Neural progenitor cell (in vitro differentiated cells): ENCODE results near the gene ZFAND3. TPM values are rescaled to one million over a fixed set of nuclear protein-coding genes. Genes with fewer than 3 reads are reported as not detected.
"Not testable (repeated sequence)": the region's sequence is repeated elsewhere in the genome, so short reads cannot be mapped to it uniquely, and the experiment has no call there.

Experiments used
- DNase-seq: peaks from one replicate; pipeline ENCODE4 v3.0.0-alpha.2; 2016; ENCODE audit warnings: low spot score
- H2AFZ ChIP-seq: fragments of 200-600 bp; sonication (generic); replicated peaks from 2 replicates; pipeline ENCODE4 v1.6.1; 2016; ENCODE audit warnings: antibody characterized with exemption
- H3F3A ChIP-seq: fragments of 200-600 bp; sonication (generic); 2 replicates; pipeline ENCODE4 v1.6.1; 2016; ENCODE audit warnings: antibody characterized with exemption, low read depth
- H3K27ac ChIP-seq: fragments of 200-600 bp; sonication (generic); 2 replicates; pipeline ENCODE4 v1.5.1; 2016; ENCODE audit warnings: mild to moderate bottlenecking
- H3K27me3 ChIP-seq: fragments of 200-600 bp; sonication (generic); 2 replicates; pipeline ENCODE4 v1.6.1; 2016; ENCODE audit warnings: mild to moderate bottlenecking, moderate library complexity
- H3K36me3 ChIP-seq: fragments of 200-600 bp; sonication (generic); 2 replicates; pipeline ENCODE4 v1.5.1; 2016
- H3K4me1 ChIP-seq: fragments of 200-600 bp; sonication (generic); 2 replicates; pipeline ENCODE4 v1.6.1; 2016; ENCODE audit warnings: mixed run types
- H3K4me2 ChIP-seq: fragments of 200-600 bp; sonication (generic); 2 replicates; pipeline ENCODE4 v1.6.1; 2016
- H3K4me3 ChIP-seq: fragments of 200-600 bp; sonication (generic); 2 replicates; pipeline ENCODE4 v1.5.1; 2016
- H3K79me2 ChIP-seq: fragments of 200-600 bp; sonication (generic); 2 replicates; pipeline ENCODE4 v1.6.1; 2016; ENCODE audit warnings: low read depth
- H3K9ac ChIP-seq: fragments of 200-600 bp; sonication (generic); 2 replicates; pipeline ENCODE4 v1.6.1; 2016
- H3K9me3 ChIP-seq: fragments of 200-600 bp; sonication (generic); 2 replicates; pipeline ENCODE4 v1.5.1; 2016; ENCODE audit warnings: low read depth
- H4K20me1 ChIP-seq: fragments of 200-600 bp; sonication (generic); 2 replicates; pipeline ENCODE4 v1.6.1; 2016; ENCODE audit warnings: low read depth
- H3K27ac Mint-ChIP-seq: 3 replicates; pipeline ENCODE4 v1.8.0; 2021; ENCODE audit warnings: mixed read lengths
- H3K27me3 Mint-ChIP-seq: 2 replicates; pipeline ENCODE4 v1.8.0; 2022; ENCODE audit warnings: low read depth, mild to moderate bottlenecking, inconsistent platforms, moderate library complexity, mixed read lengths; ENCODE audit not compliant: insufficient read depth
- H3K36me3 Mint-ChIP-seq: 3 replicates; pipeline ENCODE4 v1.8.0; 2021; ENCODE audit warnings: mixed read lengths
- H3K4me1 Mint-ChIP-seq: 3 replicates; pipeline ENCODE4 v1.8.0; 2021; ENCODE audit warnings: mixed read lengths
- H3K4me3 Mint-ChIP-seq: 3 replicates; pipeline ENCODE4 v1.8.0; 2021; ENCODE audit warnings: mild to moderate bottlenecking, moderate library complexity, mixed read lengths
- H3K9me3 Mint-ChIP-seq: 3 replicates; pipeline ENCODE4 v1.8.0; 2020; ENCODE audit warnings: mixed read lengths
- EZH2 ChIP-seq: fragments of 200-600 bp; sonication (generic); IDR thresholded peaks from 2 replicates; pipeline ENCODE4 v1.6.1; 2017; ENCODE audit warnings: antibody characterized with exemption, mild to moderate bottlenecking, moderate library complexity
- EZH2phosphoT487 ChIP-seq: fragments of 200-600 bp; sonication (generic); IDR thresholded peaks from 2 replicates; pipeline ENCODE4 v1.6.1; 2017; ENCODE audit warnings: antibody characterized with exemption
- total RNA-seq: library from RNA; depleted of rRNA; stranded (reverse); fragments of >200 nt; gene quantifications from 2 replicates; pipeline ENCODE4 v1.2.3, GENCODE V29; 2015; ENCODE audit warnings: low replicate concordance
- TF ChIP-seq, protein P1 (sequence below): fragments of 200-600 bp; sonication (generic); IDR thresholded peaks from 2 replicates; pipeline ENCODE4 v1.5.1; 2017; ENCODE audit warnings: antibody characterized with exemption, mild to moderate bottlenecking

The ZFAND3 gene
- total RNA-seq, 1 donor from 2014 or later: 24.3 TPM

DNA sequence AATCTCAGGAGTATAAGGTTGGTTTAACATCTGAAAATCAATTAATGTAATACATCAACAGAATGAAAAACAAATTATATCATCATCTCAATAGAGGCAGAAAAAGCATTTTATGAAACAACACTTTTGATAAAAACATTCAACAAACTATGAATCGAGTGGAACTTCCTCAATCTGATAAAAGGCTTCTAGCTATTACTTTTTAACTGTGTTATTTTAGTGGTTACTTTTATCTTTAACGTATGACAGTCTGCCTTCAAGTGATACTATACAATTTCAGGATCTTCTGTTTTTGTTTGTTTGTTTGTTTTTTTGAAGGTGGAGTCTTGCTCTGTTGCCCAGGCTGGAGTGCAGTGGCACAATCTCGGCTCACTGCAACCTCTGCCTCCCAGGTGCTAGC is 73.7 kb downstream of the ZFAND3 start:
- H3K4me1 Mint-ChIP-seq: no peaks in the 10 kb centered on the region
- H3K4me3 Mint-ChIP-seq: no peak overlapping the region
- Histone ChIP-seq H3K4me3 (no peak overlapping the region), H3K4me1 (peaks cover 3% of the 10 kb centered on the region), H3K27ac (no peak overlapping the region), H3K9ac (no peak overlapping the region), H3K36me3 (no peaks in the 10 kb centered on the region), H4K20me1 (peaks cover 69% of the 10 kb centered on the region), H3K27me3 (no peaks in the 10 kb centered on the region), H3K4me2 (no peak overlapping the region), H3K79me2 (peaks cover 96% of the 10 kb centered on the region), H3K9me3 (no peaks in the 10 kb centered on the region), H3F3A (peaks cover 6% of the 10 kb centered on the region), H2AFZ (no peak overlapping the region)
- TF ChIP-seq EZH2phosphoT487 (no peak), EZH2 (no peak)
- TF ChIP-seq, protein P1, sequence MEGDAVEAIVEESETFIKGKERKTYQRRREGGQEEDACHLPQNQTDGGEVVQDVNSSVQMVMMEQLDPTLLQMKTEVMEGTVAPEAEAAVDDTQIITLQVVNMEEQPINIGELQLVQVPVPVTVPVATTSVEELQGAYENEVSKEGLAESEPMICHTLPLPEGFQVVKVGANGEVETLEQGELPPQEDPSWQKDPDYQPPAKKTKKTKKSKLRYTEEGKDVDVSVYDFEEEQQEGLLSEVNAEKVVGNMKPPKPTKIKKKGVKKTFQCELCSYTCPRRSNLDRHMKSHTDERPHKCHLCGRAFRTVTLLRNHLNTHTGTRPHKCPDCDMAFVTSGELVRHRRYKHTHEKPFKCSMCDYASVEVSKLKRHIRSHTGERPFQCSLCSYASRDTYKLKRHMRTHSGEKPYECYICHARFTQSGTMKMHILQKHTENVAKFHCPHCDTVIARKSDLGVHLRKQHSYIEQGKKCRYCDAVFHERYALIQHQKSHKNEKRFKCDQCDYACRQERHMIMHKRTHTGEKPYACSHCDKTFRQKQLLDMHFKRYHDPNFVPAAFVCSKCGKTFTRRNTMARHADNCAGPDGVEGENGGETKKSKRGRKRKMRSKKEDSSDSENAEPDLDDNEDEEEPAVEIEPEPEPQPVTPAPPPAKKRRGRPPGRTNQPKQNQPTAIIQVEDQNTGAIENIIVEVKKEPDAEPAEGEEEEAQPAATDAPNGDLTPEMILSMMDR: no peak
- H3K36me3 Mint-ChIP-seq: peaks cover 16% of the 10 kb centered on the region
- DNase-seq: no peak
- H3K27ac Mint-ChIP-seq: no peak overlapping the region
- H3K9me3 Mint-ChIP-seq: peaks cover 12% of the 10 kb centered on the region
- no peaks in the 10 kb centered on the region for H3K27me3 Mint-ChIP-seq

DNA sequence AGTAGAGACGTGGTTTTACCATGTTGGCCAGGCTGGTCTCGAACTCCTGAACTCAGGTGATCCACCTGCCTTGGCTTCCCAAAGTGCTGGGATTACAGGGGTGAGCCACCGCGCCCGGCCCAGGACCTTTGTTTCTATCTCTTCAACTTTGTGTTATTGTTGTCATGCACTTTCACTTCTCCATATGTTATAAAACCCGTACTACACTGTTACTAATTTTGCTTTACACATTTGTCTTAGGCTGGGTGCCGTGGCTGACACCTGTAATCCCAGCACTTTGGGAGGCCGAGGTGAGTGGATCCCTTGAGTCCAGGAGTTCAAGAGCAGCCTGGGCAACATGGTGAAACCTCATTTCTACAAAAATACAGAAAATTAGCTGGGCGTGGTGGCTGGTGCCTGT is 74.2 kb downstream of the ZFAND3 start:
- H3F3A ChIP-seq, H3K36me3 ChIP-seq, H3K4me2 ChIP-seq, H3K27me3 ChIP-seq, H3K9ac ChIP-seq, H3K9me3 ChIP-seq, DNase-seq, H3K4me3 Mint-ChIP-seq, H2AFZ ChIP-seq, H3K27me3 Mint-ChIP-seq, H3K27ac Mint-ChIP-seq, H3K4me1 ChIP-seq, H3K4me1 Mint-ChIP-seq, H3K4me3 ChIP-seq, H3K27ac ChIP-seq: not testable (repeated sequence)
- peaks cover 16% of the 10 kb centered on the region for H3K36me3 Mint-ChIP-seq
- H3K9me3 Mint-ChIP-seq: peaks cover 12% of the 10 kb centered on the region
- H3K79me2 ChIP-seq: peaks cover 96% of the 10 kb centered on the region
- peaks cover 64% of the 10 kb centered on the region for H4K20me1 ChIP-seq

DNA sequence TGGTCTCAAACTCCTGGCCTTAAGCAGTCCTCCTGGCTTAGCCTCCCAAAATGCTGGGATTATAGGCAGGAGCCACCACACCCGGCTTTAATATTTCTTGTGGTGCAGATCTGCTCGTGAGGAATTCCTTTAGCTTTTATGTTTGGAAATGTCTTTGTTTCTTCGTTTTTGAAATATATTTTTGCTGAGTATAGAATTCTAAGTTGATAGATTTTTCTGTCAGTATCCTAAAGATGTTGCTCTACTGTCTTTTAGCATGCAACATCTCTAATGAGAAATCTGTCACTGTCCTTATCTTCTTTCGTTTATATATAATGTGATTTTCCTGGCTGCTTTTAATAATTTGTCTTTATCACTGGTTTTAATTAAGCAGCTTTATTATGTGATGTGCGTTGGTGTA is 75.1 kb downstream of the ZFAND3 start:
- Mint-ChIP-seq H3K9me3 (peaks cover 12% of the 10 kb centered on the region), H3K27me3 (no peaks in the 10 kb centered on the region), H3K27ac (no peak overlapping the region), H3K4me3 (no peak overlapping the region), H3K36me3 (peaks cover 18% of the 10 kb centered on the region), H3K4me1 (no peaks in the 10 kb centered on the region)
- peaks cover 96% of the 10 kb centered on the region for H3K79me2 ChIP-seq
- H3K9me3 ChIP-seq: no peaks in the 10 kb centered on the region
- H4K20me1 ChIP-seq: peaks cover 60% of the 10 kb centered on the region
- no peaks in the 10 kb centered on the region for H3K27me3 ChIP-seq
- no peak overlapping the region for H2AFZ ChIP-seq
- no peak overlapping the region for H3K4me3 ChIP-seq
- H3F3A ChIP-seq: peaks cover 6% of the 10 kb centered on the region
- TF ChIP-seq EZH2: no peak
- TF ChIP-seq EZH2phosphoT487: no peak
- TF ChIP-seq, protein P1: no peak
- H3K27ac ChIP-seq: no peak overlapping the region
- no peak overlapping the region for H3K4me2 ChIP-seq
- peaks cover 3% of the 10 kb centered on the region for H3K4me1 ChIP-seq
- H3K36me3 ChIP-seq: no peaks in the 10 kb centered on the region
- no peak overlapping the region for H3K9ac ChIP-seq
- DNase-seq: no peak

DNA sequence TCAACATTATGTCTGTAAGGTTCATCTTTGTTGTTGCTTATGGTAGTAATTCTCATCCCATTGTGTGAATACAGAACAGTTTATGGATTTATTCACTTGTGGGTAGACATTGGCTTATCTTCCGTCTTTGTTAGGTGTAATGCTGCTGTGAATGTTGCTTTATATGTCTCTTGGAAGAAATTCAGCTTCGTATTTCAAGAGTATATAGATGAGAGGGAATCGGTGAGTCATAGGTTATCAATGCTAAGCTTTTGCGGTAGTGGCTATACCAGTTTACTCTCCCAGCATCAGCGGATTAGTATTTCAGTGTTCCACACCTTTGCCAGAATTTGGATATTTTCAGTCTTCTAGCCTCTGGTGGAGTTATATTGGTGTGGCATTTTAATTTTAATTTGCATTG is 77.8 kb downstream of the ZFAND3 start:
- no peak overlapping the region for H3K4me2 ChIP-seq
- H3K4me1 Mint-ChIP-seq: no peaks in the 10 kb centered on the region
- no peak overlapping the region for H3K4me3 Mint-ChIP-seq
- H3K4me1 ChIP-seq: peaks cover 3% of the 10 kb centered on the region
- no peak overlapping the region for H3K9ac ChIP-seq
- no peak overlapping the region for H3K27ac Mint-ChIP-seq
- H3F3A ChIP-seq: peaks cover 6% of the 10 kb centered on the region
- no peak for TF ChIP-seq EZH2phosphoT487
- TF ChIP-seq, protein P1: no peak
- no peak for TF ChIP-seq EZH2
- peaks cover 96% of the 10 kb centered on the region for H3K79me2 ChIP-seq
- no peaks in the 10 kb centered on the region for H3K36me3 ChIP-seq
- no peaks in the 10 kb centered on the region for H3K27me3 ChIP-seq
- H3K4me3 ChIP-seq: no peak overlapping the region
- no peak overlapping the region for H3K27ac ChIP-seq
- no peak overlapping the region for H2AFZ ChIP-seq
- DNase-seq: no peak
- H3K27me3 Mint-ChIP-seq: no peaks in the 10 kb centered on the region
- peaks cover 12% of the 10 kb centered on the region for H3K9me3 Mint-ChIP-seq
- peaks cover 66% of the 10 kb centered on the region for H4K20me1 ChIP-seq
- H3K36me3 Mint-ChIP-seq: peaks cover 18% of the 10 kb centered on the region
- no peaks in the 10 kb centered on the region for H3K9me3 ChIP-seq
